SK-N-SH treated with all-trans-retinoic acid at 6 μM for 48 hours (cell line): ENCODE measurements around the gene RALB.

ENCODE experiments used
- ATAC-seq: fragments of 200-7000 bp; cut with Tn5 transposase; 3 replicates; pipeline ENCODE4 v1.9.1; 2020; ENCODE audit warnings: mild to moderate bottlenecking, moderate library complexity
- ARNTL ChIP-seq: fragments of 450-650 bp; formaldehyde crosslinking; IDR thresholded peaks from 2 replicates; pipeline ENCODE4 v1.5.0; 2020; ENCODE audit warnings: low read depth, mild to moderate bottlenecking, moderate library complexity, borderline replicate concordance
- BACH2 ChIP-seq: fragments of 250-450 bp; sonication (Bioruptor Pico); IDR thresholded peaks from 2 replicates; pipeline ENCODE4 v1.9.0; 2021; ENCODE audit warnings: mild to moderate bottlenecking, borderline replicate concordance
- CREB5 ChIP-seq: fragments of 250-450 bp; sonication (Bioruptor Pico); IDR thresholded peaks from 2 replicates; pipeline ENCODE4 v1.5.1; 2020; ENCODE audit warnings: low read depth, mild to moderate bottlenecking, moderate library complexity
- CSRNP3 ChIP-seq: fragments of 250-450 bp; sonication (Bioruptor Pico); IDR thresholded peaks from 2 replicates; pipeline ENCODE4 v1.5.1; 2021; ENCODE audit warnings: mild to moderate bottlenecking, moderate library complexity
- ESRRG ChIP-seq: fragments of 250-450 bp; sonication (Bioruptor Pico); IDR thresholded peaks from 2 replicates; pipeline ENCODE4 v1.6.1; 2021; ENCODE audit warnings: mild to moderate bottlenecking
- GLIS3 ChIP-seq: fragments of 250-450 bp; sonication (Bioruptor Pico); IDR thresholded peaks from 2 replicates; pipeline ENCODE4 v1.5.0; 2020; ENCODE audit warnings: mild to moderate bottlenecking, moderate library complexity
- ISL1 ChIP-seq: fragments of 250-450 bp; sonication (Bioruptor Pico); IDR thresholded peaks from 2 replicates; pipeline ENCODE4 v2.1.2; 2022; ENCODE audit warnings: mild to moderate bottlenecking, moderate library complexity
- OSR1 ChIP-seq: fragments of 250-450 bp; sonication (Bioruptor Pico); IDR thresholded peaks from 2 replicates; pipeline ENCODE4 v1.8.0; 2022; ENCODE audit warnings: moderate library complexity, mild to moderate bottlenecking, inconsistent platforms
- PATZ1 ChIP-seq: fragments of 250-450 bp; sonication (Bioruptor Pico); IDR thresholded peaks from 2 replicates; pipeline ENCODE4 v1.8.0; 2020; ENCODE audit warnings: mild to moderate bottlenecking, moderate library complexity, borderline replicate concordance
- POU6F1 ChIP-seq: fragments of 250-450 bp; sonication (Bioruptor Pico); IDR thresholded peaks from 2 replicates; pipeline ENCODE4 v1.8.0; 2021; ENCODE audit warnings: low read depth, mild to moderate bottlenecking, moderate library complexity, borderline replicate concordance
- PPARA ChIP-seq: fragments of 250-450 bp; sonication (Bioruptor Pico); IDR thresholded peaks from 2 replicates; pipeline ENCODE4 v1.5.0; 2020; ENCODE audit warnings: mild to moderate bottlenecking, borderline replicate concordance
- RARB ChIP-seq: fragments of 250-450 bp; sonication (Bioruptor Pico); IDR thresholded peaks from 2 replicates; pipeline ENCODE4 v1.8.0; 2021; ENCODE audit warnings: mild to moderate bottlenecking, moderate library complexity
- SNAI2 ChIP-seq: fragments of 250-450 bp; sonication (Bioruptor Pico); IDR thresholded peaks from 2 replicates; pipeline ENCODE4 v1.5.0; 2020; ENCODE audit warnings: mild to moderate bottlenecking, moderate library complexity
- TCF4 ChIP-seq: fragments of 250-450 bp; sonication (Bioruptor Pico); IDR thresholded peaks from 2 replicates; pipeline ENCODE4 v1.8.0; 2021; ENCODE audit warnings: mild to moderate bottlenecking, moderate library complexity, borderline replicate concordance
- TOX ChIP-seq: fragments of 250-450 bp; sonication (Bioruptor Pico); IDR thresholded peaks from 2 replicates; pipeline ENCODE4 v1.8.0; 2021; ENCODE audit warnings: mild to moderate bottlenecking, moderate library complexity, borderline replicate concordance
- TSHZ2 ChIP-seq: fragments of 250-450 bp; sonication (Bioruptor Pico); IDR thresholded peaks from 2 replicates; pipeline ENCODE4 v1.5.0; 2020; ENCODE audit warnings: mild to moderate bottlenecking, moderate library complexity
- ZC3H10 ChIP-seq: fragments of 250-450 bp; sonication (Bioruptor Pico); IDR thresholded peaks from 2 replicates; pipeline ENCODE4 v1.5.1; 2021; ENCODE audit warnings: mild to moderate bottlenecking, moderate library complexity
- ZFP3 ChIP-seq: fragments of 250-450 bp; sonication (Bioruptor Pico); IDR thresholded peaks from 2 replicates; pipeline ENCODE4 v1.5.0; 2020; ENCODE audit warnings: mild to moderate bottlenecking, moderate library complexity
- ZFP30 ChIP-seq: fragments of 450-650 bp; formaldehyde crosslinking; IDR thresholded peaks from 2 replicates; pipeline ENCODE4 v1.5.0; 2022; ENCODE audit warnings: mild to moderate bottlenecking, moderate library complexity
- ZNF565 ChIP-seq: fragments of 450-650 bp; formaldehyde crosslinking; conservative IDR thresholded peaks from 2 replicates; pipeline ENCODE4 v1.5.0; 2020; ENCODE audit warnings: low read depth, mild to moderate bottlenecking, moderate library complexity
- ZNF70 ChIP-seq: fragments of 450-650 bp; formaldehyde crosslinking; IDR thresholded peaks from 2 replicates; pipeline ENCODE4 v1.5.0; 2020; ENCODE audit warnings: mild to moderate bottlenecking, moderate library complexity
- ZNF8 ChIP-seq: fragments of 450-650 bp; formaldehyde crosslinking; IDR thresholded peaks from 2 replicates; pipeline ENCODE4 v1.5.0; 2020; ENCODE audit warnings: mild to moderate bottlenecking, moderate library complexity

RALB gene

GRCh38 chr2:120223034-120223912 lies 29.4 kb upstream of the RALB start, which contains the start of gene TMEM185B (continued):
- TF ChIP-seq TOX (CRISPR knock-in tag) (no peak), TCF4 (CRISPR knock-in tag) (no peak), ZC3H10 (no peak), PPARA (CRISPR knock-in tag) (peak; percentile 31; the same call in 1 of the 2 replicates), ISL1 (CRISPR knock-in tag) (peak; percentile 31; the same call in 1 of the 2 replicates), ZFP30 (CRISPR knock-in tag) (no peak), ESRRG (CRISPR knock-in tag) (0 out of 2 replicates have a peak, but pooled peaks have one; percentile 39), ZNF70 (CRISPR knock-in tag) (no peak), OSR1 (no peak), PATZ1 (CRISPR knock-in tag) (no peak; the same call in none of the 2 replicates)

GRCh38 chr2:120224256-120224655 lies 28.4 kb upstream of the RALB start:
- no peak for TF ChIP-seq SNAI2 (CRISPR knock-in tag)
- TF ChIP-seq BACH2 (CRISPR knock-in tag) = no peak
- no peak for TF ChIP-seq OSR1
- TF ChIP-seq GLIS3 = no peak
- TF ChIP-seq CSRNP3 (CRISPR knock-in tag) = no peak
- no peak for TF ChIP-seq ZNF8 (CRISPR knock-in tag)
- TF ChIP-seq PPARA (CRISPR knock-in tag) = no peak
- no peak for TF ChIP-seq PATZ1 (CRISPR knock-in tag)
- no peak for TF ChIP-seq ZFP3
- no peak for TF ChIP-seq ISL1 (CRISPR knock-in tag)
- no peak for TF ChIP-seq TOX (CRISPR knock-in tag)
- TF ChIP-seq RARB (CRISPR knock-in tag) = no peak
- no peak for TF ChIP-seq TSHZ2 (CRISPR knock-in tag)
- TF ChIP-seq TCF4 (CRISPR knock-in tag) = no peak
- no peak for TF ChIP-seq ZNF565 (CRISPR knock-in tag)
- TF ChIP-seq ARNTL (CRISPR knock-in tag) = no peak
- no peak for TF ChIP-seq ZFP30 (CRISPR knock-in tag)
- no peak for ATAC-seq

- no peak for ATAC-seq
- TF ChIP-seq CSRNP3 (CRISPR knock-in tag) (no peak), PPARA (CRISPR knock-in tag) (no peak), POU6F1 (CRISPR knock-in tag) (no peak), CREB5 (CRISPR knock-in tag) (no peak), ZFP3 (no peak), OSR1 (no peak), ZC3H10 (no peak)
These were observed 27.7 kb upstream of the RALB start for GRCh38 chr2:120224735-120225548.
